Bone marrow (tissue), 2 donors: ENCODE results near the gene ADGRA1.
"Not testable (repeated sequence)": the region's sequence is repeated elsewhere in the genome, so short reads cannot be mapped to it uniquely, and the experiment has no call there.

ENCODE experiments used
- DNase-seq, 2 donors: peaks; one replicate each; lab custom pipeline; 2025; lab: John Stamatoyannopoulos, UW

The ADGRA1 gene

DNA sequence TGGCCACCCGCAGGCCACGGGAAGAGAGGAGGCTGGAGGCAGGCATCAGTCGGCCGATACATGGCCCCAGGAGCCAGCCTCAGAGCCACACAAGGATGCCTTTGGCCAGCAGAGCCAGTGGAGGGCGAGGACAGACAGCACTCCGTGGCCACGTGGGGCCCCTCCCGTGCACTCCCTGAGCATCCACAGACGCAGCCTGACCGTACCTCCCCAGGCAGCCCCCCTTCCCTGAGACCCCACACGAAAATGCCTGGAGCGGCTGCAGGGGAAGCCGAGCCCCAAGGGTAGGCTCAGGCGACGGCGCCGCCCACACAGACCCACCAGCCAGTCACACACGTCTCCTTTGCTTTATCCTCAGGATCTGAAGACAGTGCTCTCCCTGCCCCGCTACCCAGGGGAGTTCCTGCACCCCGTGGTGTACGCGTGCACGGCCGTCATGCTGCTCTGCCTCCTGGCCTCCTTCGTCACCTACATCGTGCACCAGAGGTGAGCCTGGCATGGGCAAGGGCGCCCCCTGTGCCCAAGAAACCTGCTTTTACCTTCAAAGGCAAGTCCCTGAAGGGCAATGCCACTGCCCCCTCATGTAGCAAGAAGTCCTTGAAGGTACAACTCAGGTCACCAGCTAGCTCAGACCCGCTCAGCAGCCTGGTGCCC lies 9.0 kb downstream of the ADGRA1 start:
- no peak for DNase-seq

DNA sequence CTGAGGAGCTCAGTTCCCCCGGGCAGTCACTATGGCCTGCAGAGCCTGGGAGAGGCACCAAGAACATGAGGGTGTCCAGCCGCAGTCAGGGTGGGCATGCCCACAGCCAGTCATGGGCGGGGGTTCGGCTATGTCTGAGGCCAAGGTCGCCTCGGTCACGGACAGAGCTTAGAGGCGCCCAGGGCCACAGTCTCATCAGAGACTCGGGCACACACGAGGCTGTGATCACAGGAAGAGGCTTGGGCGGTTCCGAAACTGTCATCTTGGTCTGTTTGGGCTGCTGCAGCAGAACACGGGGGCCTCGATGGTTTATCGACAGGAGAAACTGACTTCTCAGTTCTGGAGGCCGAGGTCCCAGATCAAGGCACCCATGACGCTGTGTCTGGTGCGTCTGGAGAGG lies 9.7 kb downstream of the ADGRA1 start:
- no peak for DNase-seq

DNA sequence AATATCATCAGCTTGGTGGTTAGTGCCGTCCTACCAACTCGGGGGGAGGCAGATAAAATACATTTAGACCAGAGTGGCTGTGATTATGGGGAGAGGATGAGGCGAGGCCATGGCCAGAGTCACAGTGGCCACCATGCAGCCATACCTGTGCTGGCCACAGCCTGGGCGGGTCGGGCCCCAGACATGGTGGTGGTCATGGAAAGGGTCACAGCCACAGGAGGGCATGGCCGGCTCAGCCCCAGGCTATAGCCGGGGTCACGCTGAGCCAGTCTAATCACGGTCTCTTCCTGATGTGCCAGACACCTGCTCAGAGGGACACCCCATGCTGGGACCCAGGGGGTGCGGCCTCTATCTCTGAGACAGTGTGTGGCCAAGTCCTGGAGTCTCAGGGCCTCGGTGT lies 10.2 kb downstream of the ADGRA1 start:
- DNase-seq = no peak

DNA sequence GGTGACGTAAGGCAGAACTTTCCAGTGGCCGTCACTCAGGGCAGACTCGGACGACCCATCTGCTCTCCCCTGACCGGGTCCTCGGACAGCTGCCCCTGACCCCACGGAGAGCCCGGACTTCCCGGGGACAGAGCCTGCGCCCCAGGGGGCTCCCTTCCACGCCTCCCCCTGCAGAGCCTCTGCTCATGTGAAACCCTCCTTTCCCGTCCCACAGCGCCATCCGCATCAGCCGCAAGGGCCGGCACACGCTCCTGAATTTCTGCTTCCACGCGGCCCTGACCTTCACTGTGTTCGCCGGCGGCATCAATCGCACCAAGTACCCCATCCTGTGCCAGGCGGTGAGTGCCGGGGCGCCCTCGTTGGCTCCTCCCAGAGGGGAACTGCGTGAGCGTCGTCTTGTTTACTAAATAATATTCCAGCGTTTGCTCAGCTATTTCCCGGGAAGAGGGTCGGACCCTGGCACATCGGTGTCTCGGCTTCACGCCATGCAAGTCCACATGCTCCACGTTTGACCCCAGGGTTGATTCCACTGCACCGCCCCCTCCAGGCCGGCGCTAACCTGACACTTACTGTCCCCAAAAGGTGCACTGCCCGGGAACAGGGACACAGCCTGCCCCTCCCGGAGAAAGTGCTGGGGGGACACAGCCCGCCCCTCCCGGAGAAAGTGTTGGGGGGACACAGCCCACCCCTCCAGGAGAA lies 10.9 kb downstream of the ADGRA1 start:
- no peak for DNase-seq

DNA sequence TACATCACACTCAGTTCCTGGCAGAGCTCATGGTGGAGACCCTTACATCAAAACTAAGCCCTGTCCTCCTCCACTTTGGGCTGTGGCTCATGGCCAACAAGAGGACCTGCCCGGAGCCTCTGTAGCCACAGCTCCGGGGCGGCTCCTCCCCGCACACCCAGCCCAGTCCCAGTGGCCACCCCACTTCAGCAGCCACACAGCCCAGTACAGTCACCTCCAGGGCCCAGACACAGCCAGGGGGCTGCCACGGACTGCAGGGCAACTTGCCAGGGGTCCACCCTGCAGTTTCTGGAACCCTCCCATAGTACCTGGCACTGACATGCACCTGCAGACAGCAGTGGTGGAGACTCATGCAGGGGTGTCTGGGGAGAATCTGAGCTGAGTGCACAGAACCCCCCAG lies 11.8 kb downstream of the ADGRA1 start:
- DNase-seq = no peak

DNA sequence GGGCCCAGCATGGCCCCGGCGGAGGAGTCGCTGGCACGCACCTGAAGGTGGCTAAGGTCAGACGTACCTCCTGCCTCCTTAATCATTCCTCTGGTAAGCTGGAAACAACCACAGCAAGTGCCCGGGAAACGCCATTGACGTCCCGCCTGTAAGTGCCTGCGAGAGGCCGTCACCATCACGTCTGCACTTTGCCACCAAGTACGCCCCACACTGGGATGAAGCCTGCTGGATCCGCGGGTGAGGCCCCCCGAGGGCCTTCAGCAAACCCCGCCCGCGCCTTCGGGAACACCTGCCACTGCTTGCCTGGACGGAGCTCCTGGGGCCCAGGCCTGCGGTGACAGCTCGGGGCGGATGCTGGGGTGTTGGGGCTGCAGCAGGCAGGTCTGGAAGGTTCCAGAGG lies 12.5 kb downstream of the ADGRA1 start:
- no peak for DNase-seq

DNA sequence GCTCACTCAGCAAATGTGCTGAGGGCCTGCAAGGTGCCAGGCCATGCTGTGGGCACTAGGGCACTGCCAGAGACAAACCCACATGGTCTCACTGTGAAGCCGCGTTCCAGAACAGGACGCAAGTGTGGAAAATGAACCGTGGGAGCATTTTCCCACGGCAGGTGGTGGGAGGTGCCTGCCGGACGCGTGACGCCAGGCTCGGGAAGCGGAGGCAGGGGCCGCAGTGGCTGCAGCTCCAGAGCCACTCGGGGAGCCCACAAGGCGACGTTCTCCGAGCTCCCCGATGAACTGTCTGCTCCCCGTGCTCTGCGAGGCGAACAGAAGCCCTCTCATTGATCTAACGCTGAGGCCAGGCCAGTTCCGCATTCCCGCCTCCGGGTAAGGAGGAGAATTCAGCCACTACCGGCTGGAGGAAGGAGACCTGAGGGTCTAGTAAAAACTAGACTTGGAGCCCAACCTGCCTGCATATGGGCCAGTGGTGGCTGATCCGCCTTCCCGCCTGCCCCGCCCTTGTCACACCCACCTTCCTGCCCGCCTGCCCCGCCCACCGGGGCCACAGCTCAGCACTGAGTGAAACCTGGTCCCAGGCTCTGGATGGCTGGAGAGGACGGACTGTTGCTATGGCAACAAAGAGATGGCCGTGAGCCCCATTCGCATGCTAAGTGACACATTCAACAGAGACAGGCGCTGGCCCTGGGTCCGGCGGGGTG lies 13.1 kb downstream of the ADGRA1 start:
- no peak for DNase-seq

DNA sequence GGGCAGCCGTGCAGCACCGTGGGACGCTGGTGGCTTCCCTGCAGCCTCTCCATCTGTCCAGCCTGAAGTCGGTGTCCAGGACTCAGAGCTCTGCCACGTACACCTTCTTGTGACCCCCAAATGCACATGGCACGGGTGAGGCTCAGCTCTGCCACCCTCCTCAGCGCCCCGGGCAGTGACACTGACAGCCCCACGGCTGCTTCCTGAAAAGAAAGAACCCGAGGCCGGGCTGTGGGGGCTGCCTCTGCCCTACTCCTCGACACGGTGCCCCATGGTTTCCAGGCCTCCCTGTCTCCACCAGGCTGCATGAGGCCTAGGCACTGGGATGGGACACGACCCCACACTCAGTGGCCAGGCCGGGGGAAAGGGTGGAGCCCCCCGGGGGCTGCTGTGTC lies 13.7 kb downstream of the ADGRA1 start:
- no peak for DNase-seq

DNA sequence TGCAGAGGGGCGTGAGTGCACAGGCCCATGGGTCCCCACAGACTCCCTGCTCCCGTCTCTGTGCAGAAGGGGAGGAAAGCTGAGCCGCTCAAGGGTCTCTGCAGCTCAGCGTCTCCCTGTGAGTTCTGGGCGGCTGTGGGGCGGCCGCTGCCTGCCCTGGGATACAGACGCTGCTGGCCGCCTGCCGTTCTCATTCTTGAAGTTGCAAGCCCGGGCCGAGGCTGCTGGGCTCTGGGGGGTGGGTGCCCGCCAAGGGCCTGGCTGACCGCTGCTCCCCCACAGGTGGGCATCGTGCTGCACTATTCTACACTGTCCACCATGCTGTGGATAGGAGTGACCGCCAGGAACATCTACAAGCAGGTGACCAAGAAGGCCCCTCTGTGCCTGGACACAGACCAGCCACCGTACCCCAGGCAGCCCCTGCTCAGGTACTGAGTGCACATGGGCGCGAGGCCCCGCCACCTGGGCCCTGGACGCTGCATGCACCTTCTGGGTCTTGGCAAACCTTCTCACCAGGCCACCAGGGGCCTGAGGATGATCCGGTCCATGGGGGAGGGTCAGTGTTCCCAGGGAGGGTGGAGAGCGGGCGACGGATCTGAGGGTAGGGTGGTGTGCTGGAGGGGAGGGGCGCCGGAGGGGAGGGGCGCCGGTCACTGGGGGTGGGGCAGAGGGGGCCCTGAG lies 14.8 kb downstream of the ADGRA1 start:
- DNase-seq = no peak

DNA sequence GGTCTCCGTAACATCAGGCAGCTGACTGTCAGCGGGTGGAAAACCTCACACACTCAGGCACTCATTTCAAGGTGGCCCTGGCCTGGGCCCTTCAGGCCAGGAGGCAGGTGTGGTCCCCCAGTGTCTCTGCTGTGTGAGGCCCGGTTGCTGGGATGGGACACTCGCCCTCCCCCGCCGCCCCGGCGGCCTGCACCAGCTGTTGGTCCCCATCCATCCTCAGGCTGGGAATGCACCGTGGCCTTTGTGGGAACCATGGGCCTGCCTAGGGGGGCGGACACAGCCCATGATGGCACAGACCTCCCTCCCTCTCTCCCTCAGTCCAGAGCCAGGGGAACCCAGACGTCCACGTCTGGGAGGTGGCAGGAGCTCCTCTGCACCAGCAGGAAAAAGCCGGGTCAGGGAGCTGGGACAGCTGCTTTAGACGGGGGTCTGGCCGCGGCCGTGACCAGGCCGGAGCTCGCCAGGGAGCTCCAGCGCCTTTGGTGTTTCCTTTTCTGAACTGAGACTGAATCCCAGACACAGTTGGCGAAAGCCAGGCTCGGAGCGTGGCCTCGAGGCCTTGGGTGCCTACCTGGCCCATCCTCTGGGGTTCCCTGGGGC lies 15.7 kb downstream of the ADGRA1 start:
- DNase-seq = no peak

DNA sequence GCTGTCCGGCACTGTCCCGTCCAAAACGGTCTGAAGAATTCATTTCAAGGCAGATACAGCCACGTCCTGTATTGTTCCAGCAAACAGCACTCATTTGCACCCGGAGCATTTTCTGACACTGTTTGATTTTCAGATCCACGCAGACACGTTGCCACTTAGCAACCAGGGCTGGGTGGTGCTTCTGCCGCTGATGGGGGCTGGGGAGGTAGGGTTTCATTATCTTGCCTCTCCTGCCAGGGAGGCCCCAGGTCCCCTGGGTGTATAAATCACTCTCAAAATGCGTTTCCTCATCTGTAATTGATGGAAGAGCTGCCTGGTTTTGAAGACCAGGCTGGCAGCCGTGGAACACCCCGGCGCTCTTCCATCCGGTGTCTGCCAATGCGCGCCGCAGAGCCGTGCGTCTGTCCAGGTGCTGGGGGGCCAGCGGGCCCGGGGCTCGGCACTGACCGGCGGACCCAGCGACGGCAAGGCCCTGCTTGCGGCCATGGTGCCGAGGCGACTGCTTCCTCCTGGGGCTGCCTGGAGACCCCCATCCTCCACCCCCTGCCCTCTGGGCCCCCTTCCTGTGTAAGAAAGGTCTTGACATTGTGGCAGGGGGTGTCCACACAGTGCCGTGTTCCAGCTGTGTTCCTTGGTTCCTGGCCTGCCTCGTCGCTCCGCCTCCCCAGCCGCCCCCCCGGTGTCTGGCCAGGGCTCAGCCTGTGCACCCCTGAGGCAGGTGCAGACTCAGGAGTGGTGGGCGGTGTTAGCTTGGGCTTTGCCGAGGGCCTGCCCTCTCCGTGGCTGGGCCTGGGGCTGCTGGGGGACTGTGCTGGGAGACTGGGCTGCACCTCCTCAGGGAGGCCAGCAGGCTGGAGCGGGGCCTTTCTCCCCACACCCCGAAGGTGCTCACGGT lies 16.6 kb downstream of the ADGRA1 start:
- DNase-seq = no peak

DNA sequence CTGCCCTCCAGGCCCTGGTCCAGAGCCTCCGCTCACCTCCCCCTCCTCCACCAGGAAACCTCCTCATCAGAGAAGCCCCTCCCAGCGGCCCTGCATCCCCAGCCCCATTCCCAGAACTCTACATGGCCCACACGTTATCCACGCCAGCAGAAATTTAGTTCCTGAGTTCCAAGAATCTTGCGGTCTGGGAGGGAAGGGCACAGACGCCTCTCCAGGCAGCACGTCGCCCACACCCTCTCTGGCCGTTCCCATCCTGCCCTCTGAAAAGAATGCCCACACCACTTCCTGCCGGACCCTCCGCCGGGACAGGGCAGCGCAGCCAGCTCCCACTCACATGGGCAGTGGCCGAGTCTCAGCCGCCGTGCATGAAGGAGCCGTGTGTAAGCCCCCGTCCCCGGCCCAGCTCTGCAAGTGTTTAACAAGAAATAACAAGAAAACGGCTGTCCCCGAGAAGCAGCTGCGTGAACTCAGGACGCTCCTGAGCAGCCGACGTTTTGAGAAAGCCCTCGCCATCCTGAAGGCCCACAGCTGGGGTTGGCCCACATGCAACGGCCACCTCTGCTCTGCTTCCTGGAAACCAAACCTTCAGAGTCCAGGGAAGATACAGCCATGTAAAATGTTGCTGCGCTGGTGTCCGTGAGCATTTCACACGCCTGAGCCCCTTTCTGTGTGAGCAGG lies 17.4 kb downstream of the ADGRA1 start:
- no peak for DNase-seq

DNA sequence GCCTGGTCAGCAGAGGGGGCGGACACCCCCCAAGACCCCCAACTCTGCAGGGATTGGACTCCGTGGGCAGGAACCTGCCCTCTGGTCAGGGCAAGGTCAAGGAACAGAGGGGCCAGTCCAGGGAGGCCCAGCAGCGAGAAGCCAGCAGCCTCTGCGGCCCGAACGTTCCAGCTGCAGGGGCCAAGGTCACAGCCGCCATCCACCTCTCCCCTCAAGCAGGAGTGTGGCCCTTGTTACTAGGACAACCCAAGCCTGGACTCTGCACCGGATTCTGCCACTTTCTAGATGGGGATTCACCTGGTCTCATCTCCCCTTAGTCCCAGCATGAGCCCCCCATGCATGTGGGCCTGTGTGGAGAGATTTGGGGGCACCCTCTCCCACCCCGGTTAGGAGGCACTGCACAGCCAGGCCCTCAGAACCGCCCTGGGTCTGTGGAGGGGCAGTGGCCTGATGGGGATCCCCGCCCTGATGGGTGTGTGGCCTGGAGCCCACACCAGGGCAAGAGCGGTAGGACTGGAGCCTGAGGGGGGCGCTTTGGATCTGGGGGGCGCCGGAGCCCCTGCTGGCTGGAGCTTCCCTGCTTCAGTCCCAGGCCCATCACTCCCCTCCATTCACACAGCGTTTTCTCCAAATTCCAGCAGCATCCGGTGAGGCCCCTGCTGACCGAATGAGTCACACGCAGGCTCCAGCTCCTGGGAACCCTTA lies 18.1 kb downstream of the ADGRA1 start:
- no peak for DNase-seq

DNA sequence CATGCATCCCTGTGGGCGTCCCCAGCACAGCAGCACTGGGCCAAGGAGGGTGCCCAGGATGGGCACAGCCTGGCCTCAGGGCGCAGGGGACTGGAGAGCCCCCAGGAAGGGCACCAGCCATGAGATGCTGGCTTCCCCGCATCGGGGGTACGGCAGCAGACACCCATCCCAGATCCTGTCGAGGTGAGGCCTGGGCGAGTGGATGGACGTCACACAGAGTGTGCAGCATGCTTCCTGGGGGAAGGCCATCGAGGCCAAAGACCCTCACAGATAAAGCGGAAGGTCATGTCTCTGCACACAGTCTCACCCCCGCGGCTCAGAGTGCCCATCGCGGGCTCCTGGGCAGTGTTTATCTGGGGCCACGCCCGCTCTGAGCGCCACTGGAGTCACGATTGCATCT lies 18.8 kb downstream of the ADGRA1 start:
- no peak for DNase-seq

DNA sequence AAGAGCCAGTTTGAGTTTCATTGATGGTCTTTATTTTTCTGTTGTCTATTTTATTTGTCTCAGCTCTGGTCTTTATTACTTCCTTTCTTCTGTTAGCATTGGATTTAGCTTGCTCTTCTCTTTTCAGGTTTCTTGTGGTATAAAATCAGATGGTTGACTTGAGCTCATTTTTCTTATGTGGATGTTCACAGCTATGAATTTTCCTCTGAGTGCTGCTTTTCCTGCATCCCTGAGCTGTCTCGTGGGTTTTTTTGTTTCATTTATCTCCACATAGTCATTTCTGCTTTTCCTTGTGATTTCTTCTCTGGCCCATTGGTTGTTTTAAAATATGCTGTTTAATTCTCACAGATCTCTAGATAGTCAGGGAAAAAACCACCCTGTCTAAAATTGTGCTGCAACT lies 19.7 kb downstream of the ADGRA1 start:
- DNase-seq = no peak

DNA sequence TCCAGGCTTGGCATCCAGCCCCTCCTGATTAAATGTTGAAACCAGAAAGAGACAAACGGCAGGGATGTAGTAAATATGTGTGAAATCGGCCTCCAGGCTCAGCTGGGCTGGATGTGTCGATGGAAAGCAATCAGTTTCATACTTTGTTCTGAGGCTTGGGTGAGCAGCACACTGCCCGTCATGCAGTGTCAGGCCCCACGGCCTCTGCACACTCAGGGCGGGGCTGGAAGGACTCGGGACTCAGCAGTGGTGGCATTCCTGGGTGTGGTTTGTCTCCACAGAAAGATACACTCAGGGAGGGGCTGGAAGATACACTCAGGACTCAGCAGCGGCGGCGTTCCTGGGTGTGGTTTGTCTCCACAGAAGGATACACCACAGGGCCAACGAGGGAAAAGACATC lies 22.0 kb downstream of the ADGRA1 start:
- no peak for DNase-seq

DNA sequence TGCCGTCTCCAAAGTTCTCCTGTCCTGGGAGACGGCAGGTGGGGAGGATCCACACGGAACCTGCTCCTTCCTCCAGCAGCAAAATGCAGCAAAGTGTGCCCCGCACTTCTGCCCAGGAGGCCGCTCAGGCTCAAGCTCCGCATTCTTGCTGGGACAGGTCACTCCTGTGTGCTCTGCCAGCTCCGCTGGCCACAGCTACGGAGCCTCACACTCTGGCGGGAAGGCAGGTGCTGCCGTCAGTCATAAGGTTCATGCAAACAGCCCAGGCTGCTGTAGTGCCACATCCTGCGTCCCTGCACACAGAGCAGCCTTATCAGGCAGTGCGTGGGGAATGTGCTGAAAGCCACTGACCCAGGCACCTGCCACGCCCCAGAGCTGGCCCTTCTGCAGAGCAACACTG lies 22.4 kb downstream of the ADGRA1 start:
- DNase-seq = no peak

DNA sequence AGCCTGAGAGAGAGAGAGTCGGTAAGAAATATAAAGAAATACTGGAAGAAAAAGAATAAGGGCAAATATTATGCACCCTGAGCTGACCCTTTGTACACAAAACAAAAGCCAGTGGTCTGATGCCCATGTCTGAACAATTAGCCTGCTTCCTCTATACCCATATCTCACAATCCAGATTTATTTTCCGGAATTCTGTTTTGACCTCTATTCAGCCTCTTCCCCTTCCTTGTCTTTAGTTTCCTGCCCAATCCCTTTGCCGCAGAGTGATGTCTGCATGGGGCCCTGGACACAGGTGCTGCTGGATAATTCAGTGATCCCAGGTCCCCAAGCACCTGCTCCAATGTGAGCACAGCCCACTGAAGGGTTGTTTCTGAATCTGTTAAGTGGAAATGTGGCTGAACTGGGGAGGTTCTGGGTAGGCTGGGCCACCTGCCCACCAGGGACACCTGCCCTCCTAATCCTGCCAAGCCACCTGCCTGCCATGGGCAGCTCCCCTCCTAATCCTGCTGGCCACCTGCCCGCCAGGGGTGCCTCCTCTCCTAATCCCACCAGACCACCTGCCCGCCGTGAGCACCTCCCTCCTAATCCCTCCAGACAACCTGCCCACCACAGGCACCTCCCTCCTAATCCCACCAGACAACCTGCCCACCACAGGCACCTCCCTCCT lies 23.0 kb downstream of the ADGRA1 start:
- no peak for DNase-seq

DNA sequence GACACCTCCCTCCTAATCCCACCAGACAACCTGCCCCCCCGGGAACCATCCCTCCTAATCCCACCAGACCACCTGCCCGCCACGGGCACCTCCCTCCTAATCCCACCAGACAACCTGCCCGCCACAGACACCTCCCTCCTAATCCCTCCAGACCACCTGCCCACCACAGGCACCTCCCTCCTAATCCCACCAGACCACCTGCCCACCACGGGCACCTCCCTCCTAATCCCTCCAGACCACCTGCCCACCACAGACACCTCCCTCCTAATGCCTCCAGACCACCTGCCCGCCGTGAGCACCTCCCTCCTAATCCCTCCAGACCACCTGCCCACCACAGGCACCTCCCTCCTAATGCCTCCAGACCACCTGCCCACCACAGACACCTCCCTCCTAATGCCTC lies 23.9 kb downstream of the ADGRA1 start:
- DNase-seq = not testable (repeated sequence)
